CD4-positive, alpha-beta memory T cell (primary cell): Measurements from ENCODE around the gene PIK3R5. TPM values are rescaled to one million over a fixed set of nuclear protein-coding genes. Genes with fewer than 3 reads are reported as not detected.

Source experiments
- CTCF ChIA-PET: fragments of 350-600 bp; sonication (Branson Sonifier 250); formaldehyde crosslinking; loops from one replicate; lab custom pipeline; 2021; ENCODE audit warnings: inconsistent platforms; ENCODE audit not compliant: partially characterized antibody; lab: Charles Lee
- POLR2A ChIA-PET: fragments of 350-600 bp; sonication (Branson Sonifier 250); formaldehyde crosslinking; loops from one replicate; lab custom pipeline; 2021; ENCODE audit not compliant: partially characterized antibody; lab: Charles Lee
- DNase-seq, 5 donors: peaks; one replicate each; pipeline versions ENCODE4 v3.0.0 to v3.0.0-alpha.2; 2020 to 2022; ENCODE audit warnings: mixed read lengths in 1 of 5
- H3K27ac ChIP-seq: one replicate; pipeline ENCODE4 v1.7.0; 2013; ENCODE audit warnings: low read depth, low read length
- H3K27me3 ChIP-seq: 2 replicates; pipeline ENCODE4 v1.7.0; 2013; ENCODE audit warnings: mild to moderate bottlenecking, low read length, moderate library complexity; ENCODE audit not compliant: insufficient read depth
- H3K36me3 ChIP-seq: 2 replicates; pipeline ENCODE4 v1.7.0; 2013; ENCODE audit warnings: mild to moderate bottlenecking, low read length, moderate library complexity; ENCODE audit not compliant: insufficient read depth
- H3K4me1 ChIP-seq: 2 replicates; pipeline ENCODE4 v1.7.0; 2013; ENCODE audit warnings: mild to moderate bottlenecking, low read length, moderate library complexity; ENCODE audit not compliant: insufficient read depth
- H3K4me3 ChIP-seq, 2 donors: one replicate each; pipeline ENCODE4 v1.7.0; 2013; ENCODE audit warnings: low read length in 2 of 2, mild to moderate bottlenecking in 1 of 2
- H3K9me3 ChIP-seq, 2 donors: one replicate each; pipeline ENCODE4 v1.7.0; 2013; ENCODE audit warnings: low read length in 2 of 2, control low read depth in 1 of 2; ENCODE audit not compliant: control insufficient read depth in 1 of 2
- H3K27ac Mint-ChIP-seq, 7 donors: one replicate each; pipeline ENCODE4 v1.8.0; 2020 to 2021; ENCODE audit warnings: mixed read lengths in 7 of 7, mild to moderate bottlenecking in 6 of 7, inconsistent platforms in 3 of 7, moderate library complexity in 3 of 7
- H3K27me3 Mint-ChIP-seq, 2 donors: one replicate each; pipeline ENCODE4 v1.8.0; 2020 to 2021; ENCODE audit warnings: mixed read lengths in 2 of 2
- H3K36me3 Mint-ChIP-seq, 2 donors: one replicate each; pipeline ENCODE4 v1.8.0; 2020 to 2021; ENCODE audit warnings: mixed read lengths in 2 of 2, inconsistent platforms in 1 of 2, mild to moderate bottlenecking in 1 of 2
- H3K4me1 Mint-ChIP-seq, 4 donors: one replicate each; pipeline ENCODE4 v1.8.0; 2020 to 2021; ENCODE audit warnings: mixed read lengths in 4 of 4, mild to moderate bottlenecking in 1 of 4
- H3K4me3 Mint-ChIP-seq, 8 donors: one replicate each; pipeline ENCODE4 v1.8.0; 2020 to 2021; ENCODE audit warnings: mixed read lengths in 8 of 8, mild to moderate bottlenecking in 7 of 8, moderate library complexity in 6 of 8, inconsistent platforms in 3 of 8
- H3K9me3 Mint-ChIP-seq, 8 donors: one replicate each; pipeline ENCODE4 v1.8.0; 2020 to 2021; ENCODE audit warnings: mixed read lengths in 8 of 8, mild to moderate bottlenecking in 5 of 8, inconsistent platforms in 3 of 8, moderate library complexity in 1 of 8
- intact Hi-C: fragments of 100-400 bp; cut with micrococcal nuclease; formaldehyde crosslinking; loops from one replicate; pipeline ENCODE4 v1.15.1; 2023
- polyA plus RNA-seq, 2 donors: library from polyadenylated mRNA; unstranded; fragments of 300-500 nt; fragmentation: Illumina TruSeq; gene quantifications; one replicate each; pipeline ENCODE4 v1.2.3, GENCODE V29; 2021
- total RNA-seq, 2 experiments: library from RNA; stranded (reverse); gene quantifications; one replicate each; pipeline ENCODE4 v1.2.3, GENCODE V29; 2021

PIK3R5 gene
- total and polyA plus RNA-seq, 4 experiments from 2014 or later = 18.5 to 89.4 (median 73.6) TPM

- POLR2A ChIA-PET = no interaction called here
- Mint-ChIP-seq H3K27me3 (no peaks in the 10 kb centered on the region), H3K36me3 (peaks cover 49 to 70% of the 10 kb centered on the region in 2 donors)
Observed at GRCh38 chr17:8904201-8904600, 61.3 kb downstream of the PIK3R5 start.

GRCh38 chr17:8900626-8901585 lies 64.6 kb downstream of the PIK3R5 start:
- Histone ChIP-seq H3K4me1 (peaks cover 59% of the 10 kb centered on the region), H3K9me3 (no peaks in the 10 kb centered on the region), H3K36me3 (peaks cover 47% of the 10 kb centered on the region), H3K27ac (peak overlapping the region; percentile 82), H3K4me3 (no peak overlapping the region), H3K27me3 (no peaks in the 10 kb centered on the region)
- intact Hi-C loops = no loop called here
- Mint-ChIP-seq H3K4me1 (peaks cover 52 to 75% (median 65%) of the 10 kb centered on the region in 4 donors), H3K9me3 (peaks cover 0 to 2% (median 0%) of the 10 kb centered on the region in 8 donors), H3K36me3 (peaks cover 62 to 77% of the 10 kb centered on the region in 2 donors), H3K27me3 (no peaks in the 10 kb centered on the region), H3K27ac (peak overlapping the region; percentile 96 to 100 (median 98)), H3K4me3 (peak overlapping the region in 6 of 8 donors; percentile 18 to 86 (median 52))
- no peak for DNase-seq
- POLR2A ChIA-PET = interaction anchor here (0.8 to 5.9 kb wide), 9 partner anchors 9 to 63 kb away, joined by 3 to 89 read pairs (median 5); partner anchors contain the start of gene PIK3R5
- CTCF ChIA-PET = interaction anchor here (0.8 to 5.7 kb wide), 10 partner anchors 12 to 154 kb away, joined by 3 to 39 read pairs (median 5); partner anchors contain the start of gene PIK3R5

More at GRCh38 chr17:8904201-8904600, 61.3 kb downstream of the PIK3R5 start:
- intact Hi-C loops = no loop called here
- peak overlapping the region; percentile 57 to 89 (median 77) for H3K27ac Mint-ChIP-seq
- Histone ChIP-seq H3K27ac (no peak overlapping the region), H3K9me3 (no peaks in the 10 kb centered on the region), H3K27me3 (no peaks in the 10 kb centered on the region), H3K36me3 (peaks cover 41% of the 10 kb centered on the region), H3K4me3 (no peak overlapping the region), H3K4me1 (peaks cover 28% of the 10 kb centered on the region)
- H3K4me3 Mint-ChIP-seq = no peak overlapping the region
- H3K9me3 Mint-ChIP-seq = peaks cover 0 to under 1% (median 0%) of the 10 kb centered on the region in 8 donors
- H3K4me1 Mint-ChIP-seq = peaks cover 26 to 46% (median 34%) of the 10 kb centered on the region in 4 donors
- CTCF ChIA-PET = interaction anchor here (1.2 kb wide), 1 partner anchor 70 kb away, joined by 3 read pairs; no protein-coding TSS in a partner anchor
- no peak for DNase-seq

GRCh38 chr17:8900207-8900606 lies 65.3 kb downstream of the PIK3R5 start:
- no peak overlapping the region for H3K4me3 ChIP-seq
- CTCF ChIA-PET = interaction anchor here (0.8 to 5.7 kb wide), 9 partner anchors 10 to 160 kb away, joined by 3 to 39 read pairs (median 8); partner anchors contain the start of gene PIK3R5
- Mint-ChIP-seq H3K36me3 (peaks cover 63 to 76% of the 10 kb centered on the region in 2 donors), H3K27ac (peak overlapping the region; percentile 96 to 100 (median 98)), H3K9me3 (peaks cover 0 to 2% (median 0%) of the 10 kb centered on the region in 8 donors), H3K27me3 (no peaks in the 10 kb centered on the region), H3K4me3 (peak overlapping the region in 7 of 8 donors; percentile 2 to 86 (median 66)), H3K4me1 (peaks cover 56 to 78% (median 70%) of the 10 kb centered on the region in 4 donors)
- POLR2A ChIA-PET = interaction anchor here (0.9 to 5.9 kb wide), 9 partner anchors 8 to 63 kb away, joined by 3 to 89 read pairs (median 6); partner anchors contain the start of gene PIK3R5
- no peak for DNase-seq
- peaks cover 66% of the 10 kb centered on the region for H3K4me1 ChIP-seq
- no peaks in the 10 kb centered on the region for H3K27me3 ChIP-seq
- peaks cover 48% of the 10 kb centered on the region for H3K36me3 ChIP-seq
- H3K27ac ChIP-seq = peak overlapping the region; percentile 82
- H3K9me3 ChIP-seq = no peaks in the 10 kb centered on the region
- intact Hi-C loops = no loop called here

GRCh38 chr17:8898636-8899035 lies 66.9 kb downstream of the PIK3R5 start:
- DNase-seq = no peak
- CTCF ChIA-PET = interaction anchor here (1.2 to 5.7 kb wide), 6 partner anchors 12 to 98 kb away, joined by 4 to 39 read pairs (median 10); partner anchors contain the start of gene PIK3R5
- H3K4me3 Mint-ChIP-seq = peak overlapping the region; percentile 56 to 86 (median 82)
- POLR2A ChIA-PET = interaction anchor here (1.2 to 5.9 kb wide), 11 partner anchors 8 to 516 kb away, joined by 3 to 89 read pairs (median 5); partner anchors contain the start of gene PIK3R5
- H3K36me3 Mint-ChIP-seq = peaks cover 54 to 67% of the 10 kb centered on the region in 2 donors
- Histone ChIP-seq H3K4me1 (peaks cover 75% of the 10 kb centered on the region), H3K27ac (peak overlapping the region; percentile 82), H3K4me3 (peak overlapping the region in 1 of 2 donors; percentile 2), H3K36me3 (peaks cover 34% of the 10 kb centered on the region), H3K27me3 (no peaks in the 10 kb centered on the region), H3K9me3 (no peaks in the 10 kb centered on the region)
- intact Hi-C loops = loop anchor here (1.0 to 2.0 kb wide), 2 partner anchors 67 to 100 kb away; partner anchors contain the start of gene PIK3R5
- peak overlapping the region; percentile 96 to 100 (median 98) for H3K27ac Mint-ChIP-seq
- H3K4me1 Mint-ChIP-seq = peaks cover 59 to 77% (median 72%) of the 10 kb centered on the region in 4 donors
- H3K9me3 Mint-ChIP-seq = peaks cover 0 to 2% (median 0%) of the 10 kb centered on the region in 8 donors
- H3K27me3 Mint-ChIP-seq = no peaks in the 10 kb centered on the region

GRCh38 chr17:8898126-8898525 lies 67.4 kb downstream of the PIK3R5 start:
- H3K4me3 ChIP-seq = peak overlapping the region in 1 of 2 donors; percentile 2
- DNase-seq = no peak
- ChIA-PET POLR2A (interaction anchor here (1.3 to 5.9 kb wide), 7 partner anchors 8 to 65 kb away, joined by 3 to 89 read pairs (median 19); partner anchors contain the start of gene PIK3R5), CTCF (interaction anchor here (1.2 to 5.7 kb wide), 4 partner anchors 55 to 99 kb away, joined by 4 to 39 read pairs (median 12); partner anchors contain the start of gene PIK3R5)
- H3K27me3 Mint-ChIP-seq = no peaks in the 10 kb centered on the region
- peaks cover 59 to 79% (median 72%) of the 10 kb centered on the region in 4 donors for H3K4me1 Mint-ChIP-seq
- peak overlapping the region in 7 of 8 donors; percentile 27 to 86 (median 80) for H3K4me3 Mint-ChIP-seq
- H3K9me3 ChIP-seq = no peaks in the 10 kb centered on the region
- H3K36me3 Mint-ChIP-seq = peaks cover 55 to 67% of the 10 kb centered on the region in 2 donors
- H3K36me3 ChIP-seq = peaks cover 39% of the 10 kb centered on the region
- no peaks in the 10 kb centered on the region for H3K27me3 ChIP-seq
- intact Hi-C loops = loop anchor here (2.0 kb wide), 1 partner anchor 101 kb away; no protein-coding TSS in a partner anchor
- peaks cover 75% of the 10 kb centered on the region for H3K4me1 ChIP-seq
- peak overlapping the region; percentile 82 for H3K27ac ChIP-seq
- peaks cover 0 to 2% (median 0%) of the 10 kb centered on the region in 8 donors for H3K9me3 Mint-ChIP-seq
- peak overlapping the region; percentile 96 to 100 (median 98) for H3K27ac Mint-ChIP-seq
